Fibroblast of skin of abdomen (primary cell): ENCODE data around the gene CPXM2.

ENCODE experiments used
- DNase-seq: peaks from one replicate; pipeline ENCODE4 v3.0.0-alpha.2; 2013

CPXM2 gene

GRCh38 chr10:123771877-123772644 lies 119.5 kb downstream of the CPXM2 start:
- no peak for DNase-seq

DNA sequence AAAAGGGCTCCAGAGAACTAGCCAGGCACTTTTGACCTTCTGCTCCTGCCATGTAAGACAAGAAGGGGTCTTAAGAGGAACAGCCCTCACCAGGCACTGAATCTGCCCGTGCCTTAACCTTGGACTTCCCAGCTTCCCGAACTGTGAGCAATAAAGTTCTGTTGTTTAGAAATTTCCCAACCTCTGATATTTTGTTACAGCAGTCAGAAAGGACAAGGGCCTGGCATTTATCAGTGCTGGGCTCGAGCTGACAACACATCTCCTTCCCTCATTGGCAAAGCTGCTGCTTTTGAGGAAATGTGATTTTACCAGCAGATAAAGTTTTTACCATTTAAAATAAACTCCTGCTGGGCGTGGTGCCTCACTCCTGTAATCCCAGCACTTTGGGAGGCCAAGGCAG lies 122.0 kb downstream of the CPXM2 start:
- DNase-seq: no peak

DNA sequence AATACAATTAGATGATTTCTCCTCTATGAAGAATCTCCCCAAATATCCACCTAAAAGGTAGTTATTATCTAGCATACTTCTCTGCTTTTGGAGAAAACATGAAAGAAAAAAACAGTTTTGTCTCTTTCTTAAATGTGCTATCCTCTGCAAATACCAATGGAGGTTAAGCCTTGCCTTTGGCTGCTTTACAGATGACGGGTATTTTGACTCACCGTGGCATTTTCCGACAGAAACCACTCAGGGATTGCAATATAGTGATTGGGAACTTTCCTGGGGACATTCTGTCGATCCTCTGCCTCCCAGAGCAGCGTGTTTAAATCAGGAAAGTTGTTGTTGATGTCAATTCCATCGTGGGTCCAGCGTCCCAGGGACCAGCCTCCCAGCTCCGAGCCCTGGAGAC lies 124.8 kb downstream of the CPXM2 start:
- no peak for DNase-seq

- DNase-seq: no peak
Measured at GRCh38 chr10:123766012-123766411, 125.6 kb downstream of the CPXM2 start.

- no peak for DNase-seq
Measured at GRCh38 chr10:123761666-123762230, 129.9 kb downstream of the CPXM2 start.

- DNase-seq: no peak
Measured at GRCh38 chr10:123761038-123761428, 130.6 kb downstream of the CPXM2 start.

GRCh38 chr10:123760356-123761037 lies 131.1 kb downstream of the CPXM2 start:
- DNase-seq: no peak

GRCh38 chr10:123759501-123760031 lies 132.0 kb downstream of the CPXM2 start:
- DNase-seq: no peak

- no peak for DNase-seq
Measured at GRCh38 chr10:123759041-123759440, 132.6 kb downstream of the CPXM2 start.

DNA sequence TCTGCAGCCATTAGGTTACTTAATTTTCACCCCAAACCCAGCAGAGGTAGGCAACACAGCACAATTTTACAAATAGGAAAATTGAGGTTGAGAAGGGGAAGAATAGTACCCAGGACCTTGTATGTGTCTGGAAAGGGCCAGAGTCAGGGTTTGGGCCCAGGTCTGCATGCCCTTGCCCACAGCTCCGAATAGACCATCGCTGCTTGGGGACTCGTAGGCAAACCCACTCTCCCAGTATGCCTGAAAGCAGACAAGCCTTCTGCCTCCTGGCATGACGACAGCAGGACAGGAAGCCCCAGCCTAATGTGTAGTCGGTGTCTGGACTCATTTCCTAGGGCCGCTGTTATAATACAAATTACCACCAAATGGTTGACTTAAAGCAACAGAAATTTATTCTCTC lies 133.8 kb downstream of the CPXM2 start:
- no peak for DNase-seq

DNA sequence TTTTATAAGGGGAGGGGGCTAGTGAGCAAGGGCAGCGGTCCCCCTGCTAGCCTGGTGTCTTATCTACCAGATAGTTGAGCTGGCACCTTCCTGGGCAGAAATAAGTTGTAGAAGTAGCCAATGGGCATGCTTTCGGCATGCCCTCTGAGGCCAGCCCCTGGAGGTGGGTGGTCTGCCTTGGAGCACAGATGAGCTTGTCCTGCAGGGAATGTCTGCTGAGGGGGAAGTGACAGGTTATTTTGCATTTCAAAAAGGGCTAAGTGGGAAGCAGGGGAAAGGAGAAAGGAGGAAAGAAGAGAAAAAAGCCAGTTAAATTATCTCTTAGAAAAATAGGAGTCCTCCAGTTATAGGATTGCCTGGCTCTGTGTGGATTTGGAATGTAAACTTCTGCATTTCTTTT lies 136.5 kb downstream of the CPXM2 start:
- DNase-seq: no peak

GRCh38 chr10:123754123-123754522 lies 137.5 kb downstream of the CPXM2 start:
- DNase-seq: no peak

DNA sequence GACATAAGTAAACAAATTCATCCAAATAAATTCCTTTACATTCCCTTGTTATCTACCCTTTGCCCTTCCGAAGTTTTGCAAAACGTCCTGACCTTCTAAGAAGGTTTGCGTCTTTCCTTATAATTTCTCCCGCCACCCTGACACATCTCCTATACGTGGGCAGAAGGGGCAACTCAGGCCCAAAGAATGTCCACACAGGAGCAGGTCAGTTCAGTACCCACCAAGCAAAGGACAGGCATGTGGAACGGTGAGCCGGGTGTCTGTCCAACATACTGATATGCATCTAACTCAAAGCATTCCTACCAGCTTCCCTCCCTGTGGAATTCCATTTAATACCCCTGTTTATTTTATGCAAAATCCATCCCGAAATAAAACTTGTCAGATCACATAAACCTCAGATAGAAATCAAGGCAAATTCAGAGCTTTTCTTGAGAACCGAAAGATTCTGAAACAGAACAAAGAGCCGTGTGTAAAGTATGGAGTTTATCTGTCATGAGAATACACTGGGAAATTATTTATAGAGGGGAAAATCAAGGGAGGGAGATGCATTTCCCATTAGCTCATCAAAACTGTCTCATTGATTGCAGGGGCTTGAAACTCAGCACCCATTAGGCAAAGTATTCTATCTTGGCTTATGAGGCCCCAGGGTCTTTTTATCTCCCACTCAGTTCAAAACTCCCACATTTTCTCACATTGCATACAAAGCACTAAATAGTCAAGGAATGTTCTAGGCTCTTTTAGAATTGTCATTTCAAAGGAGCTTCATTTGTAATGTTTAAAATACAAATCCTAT lies 140.1 kb downstream of the CPXM2 start:
- no peak for DNase-seq

- no peak for DNase-seq
Measured at GRCh38 chr10:123750901-123751300, 140.7 kb downstream of the CPXM2 start.

DNA sequence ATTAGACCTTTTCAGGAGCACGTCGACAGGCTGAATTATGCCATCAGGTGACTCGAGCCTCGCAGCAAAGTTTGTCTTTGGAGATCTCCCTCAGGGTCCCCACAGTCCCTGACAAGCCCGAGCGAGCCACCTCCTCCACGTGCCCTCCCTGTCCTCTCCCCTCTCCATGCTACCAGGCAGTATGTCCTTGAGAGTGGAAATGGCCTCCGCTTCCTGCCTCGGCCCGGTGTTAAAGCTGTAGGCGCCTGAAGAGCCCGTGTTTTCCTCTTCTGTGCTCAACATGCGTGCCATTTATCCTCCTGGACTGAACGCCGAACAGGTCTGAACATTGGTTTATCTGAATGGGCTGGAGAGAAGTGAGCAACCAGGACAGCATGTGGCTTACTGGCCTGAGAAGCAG lies 142.9 kb downstream of the CPXM2 start:
- no peak for DNase-seq

DNA sequence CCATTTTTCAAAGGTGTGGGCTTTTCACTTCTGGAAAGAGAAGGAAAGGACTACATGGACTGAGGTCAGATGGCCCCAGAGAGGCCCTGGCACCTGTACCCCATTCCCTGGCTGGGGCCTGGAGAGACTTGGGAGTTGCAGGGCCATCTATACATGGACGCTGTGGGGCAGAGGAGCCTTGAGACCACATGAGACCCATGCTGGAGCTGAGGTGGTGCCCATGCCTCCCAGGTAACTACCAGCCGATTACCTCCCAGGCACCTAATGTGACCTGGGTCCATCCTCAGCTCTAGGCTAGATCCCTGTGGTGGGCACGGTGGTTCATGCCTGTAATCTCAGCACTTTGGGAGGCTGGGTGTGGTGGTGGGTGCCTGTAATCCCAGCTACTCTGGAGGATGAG lies 144.2 kb downstream of the CPXM2 start:
- no peak for DNase-seq

GRCh38 chr10:123746942-123747341 lies 144.7 kb downstream of the CPXM2 start:
- no peak for DNase-seq

- DNase-seq: no peak
Measured at GRCh38 chr10:123746520-123746919, 145.1 kb downstream of the CPXM2 start.

DNA sequence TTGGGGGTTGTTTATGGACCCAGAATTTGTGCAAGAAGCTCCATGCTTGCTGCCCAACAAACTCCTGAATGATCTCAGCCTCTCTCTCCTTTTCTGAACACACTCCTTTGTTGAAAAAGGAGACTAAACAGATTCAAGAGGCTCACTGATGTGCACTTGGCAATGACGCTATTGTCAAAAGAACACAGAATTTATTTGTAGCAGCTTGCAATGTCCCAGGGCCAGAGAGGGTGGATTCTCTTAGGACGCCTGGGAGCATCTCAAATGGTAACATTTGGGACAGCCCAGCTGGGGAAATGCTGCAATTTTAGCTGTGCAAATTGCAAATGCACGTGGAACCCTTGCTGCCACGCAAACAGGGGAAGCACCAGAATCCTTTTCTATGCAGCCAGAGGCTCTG lies 145.5 kb downstream of the CPXM2 start:
- no peak for DNase-seq

DNA sequence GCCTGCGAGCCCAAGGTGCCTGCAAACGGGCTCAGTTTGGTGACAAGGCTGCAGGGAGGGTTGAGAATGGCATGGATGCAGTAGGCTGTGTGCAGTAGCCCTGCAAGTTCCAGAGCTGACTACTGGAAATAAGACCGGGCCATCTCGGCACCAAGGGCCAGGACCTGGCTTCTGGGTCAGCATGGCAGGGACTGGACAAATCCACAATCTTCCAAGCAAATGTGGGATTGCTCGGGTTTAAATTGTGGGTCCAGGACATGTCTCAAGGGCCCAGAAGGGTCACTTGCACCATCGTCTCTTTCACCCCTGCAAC lies 147.4 kb downstream of the CPXM2 start:
- DNase-seq: no peak

DNA sequence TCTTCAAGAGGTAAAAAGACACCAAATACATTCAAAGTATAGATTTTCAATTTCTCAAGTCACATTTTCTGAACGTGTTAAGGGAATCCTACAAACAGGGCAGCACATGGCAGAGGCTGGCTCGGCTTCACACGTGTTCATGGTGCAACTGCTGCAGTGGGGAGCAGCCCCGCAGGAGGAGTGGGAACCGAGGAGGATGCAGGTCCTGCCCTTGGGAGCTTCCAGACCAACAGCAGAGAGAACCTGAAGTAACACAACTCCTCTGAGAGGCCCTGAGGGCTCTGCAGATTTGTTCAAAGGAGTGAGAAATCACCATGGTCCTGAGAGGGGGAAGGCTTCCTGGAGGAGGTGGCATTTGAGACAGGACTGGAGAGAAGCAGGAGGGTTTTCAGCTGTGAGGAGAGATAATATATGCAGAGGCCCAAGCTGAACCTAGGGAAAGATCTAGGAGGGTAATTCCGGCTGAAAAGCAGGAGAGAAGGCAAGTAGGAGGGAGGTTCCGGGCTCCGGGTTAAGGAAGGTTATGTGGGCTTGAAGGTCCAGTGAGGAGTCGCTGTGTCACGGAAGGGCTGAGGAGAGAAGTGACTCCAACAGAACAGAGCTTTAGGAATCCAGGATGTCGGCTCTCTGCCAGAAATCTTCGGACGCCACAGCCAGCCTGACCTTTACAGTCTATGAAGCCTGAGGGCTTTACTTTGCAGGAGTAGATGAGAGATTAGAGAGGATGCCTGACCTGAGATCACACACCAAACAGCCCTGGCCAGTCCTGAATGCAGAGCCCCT lies 148.0 kb downstream of the CPXM2 start:
- DNase-seq: no peak

DNA sequence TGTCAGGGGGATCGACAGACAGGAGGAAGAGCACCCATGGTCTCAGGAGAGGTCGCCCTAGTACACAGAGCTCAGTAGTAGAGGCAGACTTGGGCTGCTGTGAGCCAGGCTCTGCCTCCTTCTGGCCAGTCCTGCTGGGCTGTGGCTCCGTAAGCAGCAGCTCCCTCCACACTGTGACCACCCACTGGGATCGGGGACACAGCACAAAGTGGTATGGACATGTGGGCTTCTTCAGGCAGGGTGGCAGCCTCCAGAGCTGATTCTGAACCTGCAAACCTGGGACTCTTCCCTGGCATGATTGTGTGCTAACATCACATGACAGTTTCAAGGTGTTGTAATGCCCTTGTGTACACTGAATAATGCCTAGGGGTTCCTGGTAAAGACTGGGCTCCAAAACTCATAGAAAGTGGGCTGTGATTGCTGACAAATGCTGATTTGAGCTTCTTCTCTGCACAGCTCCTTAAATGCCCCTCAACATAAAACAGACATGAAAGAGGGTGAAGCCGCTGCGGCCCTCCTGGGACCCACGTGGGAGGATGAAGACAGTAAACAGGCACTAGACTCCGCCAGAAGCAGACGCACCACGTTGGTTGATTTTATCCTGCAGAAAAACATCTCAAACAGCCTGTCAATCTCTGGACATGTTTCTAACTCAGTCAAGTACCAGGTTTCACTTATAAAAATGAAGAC lies 148.7 kb downstream of the CPXM2 start:
- DNase-seq: no peak
